Mononuclear cell (primary cell): ENCODE measurements around the gene FAM193A. TPM values are rescaled to one million over a fixed set of nuclear protein-coding genes. Genes with fewer than 3 reads are reported as not detected.
"Not testable (repeated sequence)": the region's sequence is repeated elsewhere in the genome, so short reads cannot be mapped to it uniquely, and the experiment has no call there.

ENCODE experiments used
- H3K27me3 ChIP-seq: 2 replicates; pipeline ENCODE4 v1.6.0; 2011; ENCODE audit warnings: low read length, control low read depth; ENCODE audit not compliant: insufficient read depth
- H3K4me1 ChIP-seq: 2 replicates; pipeline ENCODE4 v1.5.1; 2011; ENCODE audit warnings: mild to moderate bottlenecking, low read length, control low read depth; ENCODE audit not compliant: insufficient read depth
- H3K4me3 ChIP-seq: 2 replicates; pipeline ENCODE4 v1.5.1; 2011; ENCODE audit warnings: mild to moderate bottlenecking, low read length, moderate library complexity
- H3K9me3 ChIP-seq: 2 replicates; pipeline ENCODE4 v1.5.1; 2011; ENCODE audit warnings: low read depth, mild to moderate bottlenecking, control low read depth, low read length
- total RNA-seq: library from RNA; depleted of rRNA; stranded (reverse); fragments of >200 nt; gene quantifications from one replicate; pipeline ENCODE4 v1.2.3, GENCODE V29; 2012

Gene FAM193A
- total RNA-seq, 1 donor = 21.0 TPM

DNA sequence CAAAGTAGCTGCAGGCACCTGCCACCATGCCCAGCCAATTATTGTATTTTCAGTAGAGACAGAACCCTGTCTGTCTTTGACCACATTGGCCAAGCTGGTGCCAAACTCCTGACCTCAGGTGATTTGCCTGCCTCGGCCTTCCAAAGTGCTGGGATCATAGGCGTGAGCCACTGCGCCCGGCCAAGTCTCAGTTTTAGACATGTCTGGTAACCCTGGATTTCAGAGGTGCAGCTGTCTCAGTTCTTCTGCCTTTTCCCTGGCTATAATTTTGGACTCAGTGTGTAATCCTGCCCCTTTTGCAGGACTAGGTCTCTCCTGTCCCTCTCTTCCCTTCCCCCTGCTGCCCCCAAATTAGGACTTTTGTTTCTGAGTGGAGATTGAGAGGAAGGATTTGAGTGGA is 46.6 kb downstream of the FAM193A start:
- Histone ChIP-seq H3K4me1 (peaks cover 21% of the 10 kb centered on the region), H3K4me3 (no peak overlapping the region), H3K27me3 (no peaks in the 10 kb centered on the region), H3K9me3 (no peaks in the 10 kb centered on the region)

GRCh38 chr4:2583517-2583916 is 47.1 kb downstream of the FAM193A start:
- Histone ChIP-seq H3K27me3 (no peaks in the 10 kb centered on the region), H3K9me3 (no peaks in the 10 kb centered on the region)

GRCh38 chr4:2586502-2586901 is 50.1 kb downstream of the FAM193A start:
- Histone ChIP-seq H3K27me3 (no peaks in the 10 kb centered on the region), H3K4me3 (no peak overlapping the region), H3K9me3 (no peaks in the 10 kb centered on the region), H3K4me1 (peaks cover 35% of the 10 kb centered on the region)

More at GRCh38 chr4:2583517-2583916, 47.1 kb downstream of the FAM193A start:
- Histone ChIP-seq H3K4me1 (peaks cover 24% of the 10 kb centered on the region), H3K4me3 (no peak overlapping the region)

GRCh38 chr4:2587213-2587823 is 50.9 kb downstream of the FAM193A start:
- Histone ChIP-seq H3K4me1 (peaks cover 40% of the 10 kb centered on the region), H3K4me3 (no peak overlapping the region)

DNA sequence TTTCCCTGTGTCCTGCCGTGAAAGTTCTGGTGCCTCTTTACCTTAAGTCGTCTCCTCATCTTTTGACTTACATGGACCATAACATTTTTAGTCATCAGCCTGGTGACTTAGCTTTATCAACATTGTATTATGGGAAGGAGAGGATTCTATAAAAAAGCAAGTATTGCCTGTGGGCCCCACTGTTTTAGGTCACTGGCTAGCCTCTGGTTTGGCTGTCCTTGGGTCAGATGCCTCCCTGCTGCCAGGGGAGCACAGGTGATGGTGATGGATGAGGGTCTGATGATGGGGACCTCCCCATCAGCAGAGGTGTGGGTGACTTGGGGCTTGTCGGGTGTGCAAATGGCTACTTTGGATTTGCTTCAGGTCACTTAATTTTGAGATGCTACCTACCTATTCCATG is 51.8 kb downstream of the FAM193A start:
- Histone ChIP-seq H3K4me1 (peaks cover 41% of the 10 kb centered on the region), H3K9me3 (no peaks in the 10 kb centered on the region), H3K4me3 (no peak overlapping the region), H3K27me3 (no peaks in the 10 kb centered on the region)

More at GRCh38 chr4:2587213-2587823, 50.9 kb downstream of the FAM193A start:
- Histone ChIP-seq H3K9me3 (no peaks in the 10 kb centered on the region), H3K27me3 (no peaks in the 10 kb centered on the region)

- no peaks in the 10 kb centered on the region for H3K9me3 ChIP-seq
- no peak overlapping the region for H3K4me3 ChIP-seq
- H3K27me3 ChIP-seq = no peaks in the 10 kb centered on the region
- H3K4me1 ChIP-seq = peaks cover 40% of the 10 kb centered on the region
These were observed 54.7 kb downstream of the FAM193A start for GRCh38 chr4:2591189-2591588.

- peaks cover 38% of the 10 kb centered on the region for H3K4me1 ChIP-seq
- not testable (repeated sequence) for H3K4me3 ChIP-seq, H3K9me3 ChIP-seq, H3K27me3 ChIP-seq
These were observed 55.6 kb downstream of the FAM193A start for GRCh38 chr4:2592014-2592413.

- Histone ChIP-seq H3K4me3 (no peak overlapping the region), H3K4me1 (peaks cover 40% of the 10 kb centered on the region)
These were observed 56.1 kb downstream of the FAM193A start for GRCh38 chr4:2592572-2592971.

GRCh38 chr4:2593003-2593402 is 56.6 kb downstream of the FAM193A start:
- H3K9me3 ChIP-seq = no peaks in the 10 kb centered on the region
- H3K4me3 ChIP-seq = no peak overlapping the region
- no peaks in the 10 kb centered on the region for H3K27me3 ChIP-seq
- H3K4me1 ChIP-seq = peaks cover 41% of the 10 kb centered on the region

More at GRCh38 chr4:2592572-2592971, 56.1 kb downstream of the FAM193A start:
- Histone ChIP-seq H3K27me3 (no peaks in the 10 kb centered on the region), H3K9me3 (no peaks in the 10 kb centered on the region)

- H3K4me3 ChIP-seq = no peak overlapping the region
- peaks cover 52% of the 10 kb centered on the region for H3K4me1 ChIP-seq
- H3K9me3 ChIP-seq = no peaks in the 10 kb centered on the region
- H3K27me3 ChIP-seq = no peaks in the 10 kb centered on the region
These were observed 59.0 kb downstream of the FAM193A start for GRCh38 chr4:2595436-2595835.

GRCh38 chr4:2595952-2596552 is 59.6 kb downstream of the FAM193A start:
- Histone ChIP-seq H3K27me3 (no peaks in the 10 kb centered on the region), H3K4me1 (peaks cover 46% of the 10 kb centered on the region)

GRCh38 chr4:2596611-2597010 is 60.2 kb downstream of the FAM193A start:
- H3K4me1 ChIP-seq = peaks cover 41% of the 10 kb centered on the region
- H3K27me3 ChIP-seq = no peaks in the 10 kb centered on the region
- no peaks in the 10 kb centered on the region for H3K9me3 ChIP-seq
- H3K4me3 ChIP-seq = no peak overlapping the region

More at GRCh38 chr4:2595952-2596552, 59.6 kb downstream of the FAM193A start:
- Histone ChIP-seq H3K9me3 (no peaks in the 10 kb centered on the region), H3K4me3 (no peak overlapping the region)

DNA sequence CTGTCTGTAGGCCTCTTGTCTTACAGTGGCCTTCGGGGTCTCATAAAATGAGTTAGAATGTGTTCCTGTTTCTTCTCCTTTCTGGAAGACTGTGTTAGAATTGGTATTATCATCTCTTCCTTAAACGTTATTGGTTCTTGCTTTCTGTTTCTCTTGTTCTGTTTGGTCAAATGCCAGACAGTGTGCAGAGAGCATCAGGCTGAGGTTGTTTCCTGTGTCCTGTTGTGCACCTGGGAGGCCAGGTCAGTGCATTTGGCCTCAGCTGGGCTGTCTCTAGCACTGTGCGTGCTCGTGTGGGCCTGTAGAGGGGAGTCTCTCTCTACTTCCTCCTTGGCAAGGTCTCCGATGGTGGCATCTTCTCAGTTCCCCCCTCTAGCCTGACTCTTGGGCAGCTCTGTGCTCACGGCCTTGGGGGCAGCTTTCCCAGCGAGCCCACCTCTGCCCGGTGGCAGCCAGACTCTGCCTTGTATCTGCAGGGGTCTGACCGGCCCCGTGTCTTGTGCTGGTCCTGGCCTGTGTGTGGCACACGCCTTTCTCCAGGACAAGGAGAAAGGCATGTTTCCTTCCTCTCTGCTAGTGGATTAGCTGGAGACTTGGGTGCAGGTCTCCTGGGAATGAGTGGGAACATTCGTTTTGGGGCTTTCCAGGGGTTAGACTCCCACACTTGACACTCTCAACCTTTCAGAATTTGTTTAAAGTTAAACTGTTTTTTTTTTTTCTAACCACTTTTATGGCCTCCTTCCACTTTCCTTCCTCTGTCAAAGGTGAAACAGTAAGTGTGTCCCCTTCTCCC is 62.3 kb downstream of the FAM193A start:
- Histone ChIP-seq H3K4me3 (no peak overlapping the region), H3K4me1 (peaks cover 28% of the 10 kb centered on the region), H3K9me3 (no peaks in the 10 kb centered on the region), H3K27me3 (no peaks in the 10 kb centered on the region)

DNA sequence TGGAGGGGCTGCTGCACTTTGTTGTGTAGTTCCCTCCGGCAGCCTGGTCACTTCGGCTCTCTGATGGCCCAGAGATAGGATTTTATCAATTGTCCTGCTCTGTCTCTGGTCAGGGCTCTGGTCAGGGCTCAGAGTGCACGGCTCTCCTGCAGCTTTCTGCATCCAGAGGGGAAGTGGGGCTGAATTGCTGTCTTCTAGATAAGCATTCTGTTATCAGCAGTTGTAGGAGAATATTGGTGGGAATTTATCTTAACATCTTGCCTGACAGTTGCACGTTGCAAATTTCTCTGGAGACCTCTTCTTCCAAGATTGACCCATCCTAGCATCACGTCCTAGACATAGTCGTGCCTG is 62.8 kb downstream of the FAM193A start:
- Histone ChIP-seq H3K4me1 (peaks cover 28% of the 10 kb centered on the region), H3K9me3 (no peaks in the 10 kb centered on the region), H3K4me3 (no peak overlapping the region), H3K27me3 (no peaks in the 10 kb centered on the region)

DNA sequence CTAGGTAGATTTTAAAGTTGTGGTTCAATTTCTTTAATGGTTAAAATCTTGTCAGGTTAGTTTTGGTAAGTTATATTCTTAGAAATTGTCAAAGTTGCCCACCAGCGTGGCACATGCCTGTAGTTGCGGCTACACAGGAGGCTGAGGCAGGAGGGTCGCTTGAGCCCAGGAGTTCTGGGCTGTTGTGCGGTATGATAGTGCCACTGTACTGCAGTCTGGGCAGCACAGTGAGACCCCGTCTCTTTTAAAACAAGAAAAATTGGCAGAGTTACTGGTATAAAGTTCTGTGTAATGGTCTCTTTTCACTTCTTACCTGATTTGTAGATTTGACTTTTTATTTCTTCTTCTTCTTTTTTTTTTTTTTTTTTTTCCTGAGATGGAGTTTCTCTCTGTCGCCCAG is 64.4 kb downstream of the FAM193A start:
- Histone ChIP-seq H3K4me1 (peaks cover 28% of the 10 kb centered on the region), H3K9me3 (no peaks in the 10 kb centered on the region), H3K4me3 (no peak overlapping the region), H3K27me3 (no peaks in the 10 kb centered on the region)
